ENCODE measurements around the gene RIPOR1.
"Not testable (repeated sequence)": the region's sequence is repeated elsewhere in the genome, so short reads cannot be mapped to it uniquely, and the experiment has no call there.

The RIPOR1 gene, protein sequence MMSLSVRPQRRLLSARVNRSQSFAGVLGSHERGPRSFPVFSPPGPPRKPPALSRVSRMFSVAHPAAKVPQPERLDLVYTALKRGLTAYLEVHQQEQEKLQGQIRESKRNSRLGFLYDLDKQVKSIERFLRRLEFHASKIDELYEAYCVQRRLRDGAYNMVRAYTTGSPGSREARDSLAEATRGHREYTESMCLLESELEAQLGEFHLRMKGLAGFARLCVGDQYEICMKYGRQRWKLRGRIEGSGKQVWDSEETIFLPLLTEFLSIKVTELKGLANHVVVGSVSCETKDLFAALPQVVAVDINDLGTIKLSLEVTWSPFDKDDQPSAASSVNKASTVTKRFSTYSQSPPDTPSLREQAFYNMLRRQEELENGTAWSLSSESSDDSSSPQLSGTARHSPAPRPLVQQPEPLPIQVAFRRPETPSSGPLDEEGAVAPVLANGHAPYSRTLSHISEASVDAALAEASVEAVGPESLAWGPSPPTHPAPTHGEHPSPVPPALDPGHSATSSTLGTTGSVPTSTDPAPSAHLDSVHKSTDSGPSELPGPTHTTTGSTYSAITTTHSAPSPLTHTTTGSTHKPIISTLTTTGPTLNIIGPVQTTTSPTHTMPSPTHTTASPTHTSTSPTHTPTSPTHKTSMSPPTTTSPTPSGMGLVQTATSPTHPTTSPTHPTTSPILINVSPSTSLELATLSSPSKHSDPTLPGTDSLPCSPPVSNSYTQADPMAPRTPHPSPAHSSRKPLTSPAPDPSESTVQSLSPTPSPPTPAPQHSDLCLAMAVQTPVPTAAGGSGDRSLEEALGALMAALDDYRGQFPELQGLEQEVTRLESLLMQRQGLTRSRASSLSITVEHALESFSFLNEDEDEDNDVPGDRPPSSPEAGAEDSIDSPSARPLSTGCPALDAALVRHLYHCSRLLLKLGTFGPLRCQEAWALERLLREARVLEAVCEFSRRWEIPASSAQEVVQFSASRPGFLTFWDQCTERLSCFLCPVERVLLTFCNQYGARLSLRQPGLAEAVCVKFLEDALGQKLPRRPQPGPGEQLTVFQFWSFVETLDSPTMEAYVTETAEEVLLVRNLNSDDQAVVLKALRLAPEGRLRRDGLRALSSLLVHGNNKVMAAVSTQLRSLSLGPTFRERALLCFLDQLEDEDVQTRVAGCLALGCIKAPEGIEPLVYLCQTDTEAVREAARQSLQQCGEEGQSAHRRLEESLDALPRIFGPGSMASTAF

DNA sequence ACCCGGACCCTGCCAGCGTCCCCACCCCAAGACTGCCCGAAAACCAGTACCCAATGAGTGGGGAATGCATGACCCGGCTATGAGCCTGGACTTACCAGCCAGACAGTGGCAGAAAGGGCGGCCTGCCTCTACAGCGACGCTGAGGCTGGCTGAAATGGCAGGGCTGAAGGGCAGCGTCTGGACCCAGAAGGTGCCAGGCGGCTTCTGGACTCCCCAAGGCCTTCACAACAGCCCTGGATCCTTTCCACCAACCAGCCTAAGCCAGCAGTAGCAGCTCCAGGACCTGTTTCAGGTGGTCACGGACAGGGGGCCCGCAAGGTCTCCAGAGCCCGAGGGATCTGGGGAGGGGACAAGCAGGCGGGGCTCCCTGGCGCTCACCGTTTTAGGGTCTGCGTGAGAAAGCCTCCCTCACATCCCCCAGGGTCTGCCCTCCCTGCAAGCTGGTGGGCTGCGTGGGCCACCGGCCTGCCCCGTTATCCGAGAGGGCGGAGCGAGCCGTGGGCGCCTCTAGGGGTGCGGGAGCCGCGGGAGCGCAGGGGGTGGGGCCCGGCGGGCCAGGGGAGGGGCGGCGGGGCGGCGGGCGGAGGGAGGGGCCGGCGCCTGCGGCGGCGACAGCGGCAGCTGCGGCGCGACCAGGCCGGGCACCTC is at the start of gene RIPOR1:
TSS of gene RIPOR1 (plus strand) at position 608 of the 648 bp plus-strand sequence. CDS start 9,618 bp downstream, outside the sequence.
- no peak for DNase-seq
- ATAC-seq (replicated peaks) = peak; percentile 28 to 30
- Mint-ChIP-seq H3K9me3 (no peaks in the 10 kb centered on the region), H3K36me3 (peaks cover 28 to 46% of the 10 kb centered on the region in 2 donors), H3K4me1 (peaks cover 51 to 79% of the 10 kb centered on the region in 2 donors), H3K27ac (peak within 1 kb of the TSS; percentile 96), H3K4me3 (peak within 1 kb of the TSS; percentile 88 to 95), H3K27me3 (no peaks in the 10 kb centered on the region)

DNA sequence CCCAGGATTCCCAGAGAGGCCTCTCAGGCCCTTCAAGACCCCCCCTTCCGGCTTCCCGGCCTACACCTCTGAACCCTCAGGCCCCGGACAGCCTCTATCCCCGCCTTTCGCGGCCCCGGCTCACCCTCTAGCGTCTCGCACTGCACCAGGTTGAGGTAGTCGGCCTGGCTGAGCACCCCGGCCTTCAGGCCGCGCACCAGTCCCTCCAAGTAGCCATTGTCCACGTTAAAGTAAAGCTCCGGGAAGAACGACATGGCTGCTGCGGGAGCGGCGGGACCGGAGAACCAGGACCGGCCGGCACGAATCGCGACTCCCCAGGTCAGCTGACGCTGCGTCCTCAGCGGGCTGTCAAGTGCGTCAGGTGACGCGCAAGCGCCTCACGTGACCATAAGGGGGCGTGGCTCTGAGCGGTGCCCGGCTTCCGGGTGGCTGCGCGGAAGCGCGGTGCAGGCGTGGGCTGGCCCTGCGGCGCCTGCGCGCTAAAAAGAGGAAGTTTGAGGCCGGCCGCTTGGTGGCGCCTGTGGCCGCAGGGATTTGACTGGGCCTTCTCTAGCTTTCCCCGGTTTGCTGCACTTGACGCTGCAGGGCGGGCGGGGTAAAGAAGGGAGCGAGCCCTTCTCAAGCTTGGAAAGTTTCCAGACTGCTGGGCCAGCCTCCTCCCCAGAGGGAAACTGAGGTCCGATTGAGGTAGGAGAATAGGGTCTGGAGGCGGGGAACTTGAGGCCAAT is 47.6 kb upstream of the RIPOR1 start, which contains the start of gene ATP6V0D1:
TSS of gene ATP6V0D1 (minus strand) at position 325 of the 728 bp plus-strand sequence. CDS start at position 254, 71 bp downstream.
- peak; percentile 98 for DNase-seq

DNA sequence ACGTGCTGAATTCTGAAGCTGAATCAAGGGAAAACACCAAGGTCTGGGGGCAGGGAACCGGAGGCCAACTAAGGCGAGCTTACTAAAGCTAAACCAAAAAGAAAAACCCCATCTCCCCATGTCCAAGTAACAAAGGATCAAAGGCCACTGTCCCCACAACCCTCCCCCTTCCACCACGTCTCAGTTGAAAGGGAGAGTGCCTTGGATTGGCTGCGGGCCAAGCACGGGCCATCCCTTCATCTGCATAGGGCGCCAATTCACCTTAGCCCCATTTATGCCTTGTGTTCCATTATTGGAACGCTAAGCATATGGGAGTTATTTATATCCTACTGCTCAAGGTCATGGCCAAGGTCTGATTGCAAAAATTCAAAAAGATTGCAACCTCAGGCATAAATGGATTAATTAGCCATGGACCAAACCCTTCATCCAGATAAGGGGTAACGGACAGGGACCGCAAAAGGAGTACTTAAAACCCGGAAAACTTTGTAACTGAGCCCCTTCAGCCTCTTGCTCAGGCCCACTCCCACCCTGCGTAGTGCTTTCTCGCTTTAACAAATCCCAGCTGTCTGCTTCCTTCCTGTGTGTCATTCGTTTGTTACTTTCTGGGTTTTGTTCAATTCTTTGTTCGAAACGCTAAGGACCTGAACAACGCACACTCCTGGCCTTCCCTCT is 46.9 kb upstream of the RIPOR1 start:
- no peaks in the 10 kb centered on the region for H3K27me3 Mint-ChIP-seq
- peak; percentile 30 to 33 for ATAC-seq (replicated peaks)
- peaks cover 18 to 29% of the 10 kb centered on the region in 2 donors for H3K36me3 Mint-ChIP-seq
- peak overlapping the region; percentile 100 for H3K4me3 Mint-ChIP-seq
- no peaks in the 10 kb centered on the region for H3K9me3 Mint-ChIP-seq
- peaks cover 39 to 64% of the 10 kb centered on the region in 2 donors for H3K4me1 Mint-ChIP-seq
- no peak for DNase-seq
- peak overlapping the region; percentile 100 for H3K27ac Mint-ChIP-seq

More for the DNA sequence above, 47.6 kb upstream of the RIPOR1 start, which contains the start of gene ATP6V0D1:
- H3K4me1 Mint-ChIP-seq = peaks cover 36 to 63% of the 10 kb centered on the region in 2 donors
- H3K27ac Mint-ChIP-seq = peak within 1 kb of the TSS; percentile 100
- peak within 1 kb of the TSS; percentile 100 for H3K4me3 Mint-ChIP-seq
- no peaks in the 10 kb centered on the region for H3K27me3 Mint-ChIP-seq
- H3K9me3 Mint-ChIP-seq = no peaks in the 10 kb centered on the region
- H3K36me3 Mint-ChIP-seq = peaks cover 18 to 27% of the 10 kb centered on the region in 2 donors
- peak; percentile 87 to 90 for ATAC-seq (replicated peaks)

DNA sequence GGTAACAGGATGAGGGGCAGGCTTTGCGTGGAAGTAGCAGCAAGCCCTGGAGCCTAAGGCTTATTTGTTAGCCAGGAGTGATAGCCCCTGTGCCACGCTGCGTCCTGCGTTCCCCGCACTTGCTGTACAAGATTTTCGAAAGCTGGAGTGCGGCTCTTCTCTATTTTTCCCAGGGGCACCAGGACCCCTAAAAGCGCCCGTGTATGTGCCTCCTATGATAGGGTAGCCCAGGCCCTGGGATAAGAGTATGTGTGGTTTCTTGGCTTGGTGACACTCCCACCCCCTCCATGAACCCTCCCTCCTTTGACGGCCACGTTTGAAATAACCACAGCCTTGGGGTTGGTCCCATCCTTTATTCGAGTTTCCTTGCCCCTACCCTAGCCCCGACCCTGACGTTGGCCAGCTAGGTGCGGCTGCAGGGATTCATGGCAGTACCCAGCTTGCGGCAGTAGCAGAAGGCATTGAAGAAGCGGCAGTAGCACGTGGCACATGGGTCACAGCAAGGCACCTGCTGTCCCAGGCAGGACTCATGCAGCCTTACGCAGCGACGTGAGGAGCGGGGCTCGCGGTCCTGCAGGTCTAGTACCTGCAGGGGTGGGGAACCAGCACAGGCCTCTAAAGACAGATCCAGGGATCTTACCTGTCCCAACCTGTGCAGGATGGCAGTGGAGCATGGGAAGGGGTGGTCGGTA is 46.2 kb upstream of the RIPOR1 start:
- ATAC-seq (replicated peaks) = no peak
- peaks cover 18 to 28% of the 10 kb centered on the region in 2 donors for H3K36me3 Mint-ChIP-seq
- DNase-seq = no peak
- H3K27me3 Mint-ChIP-seq = no peaks in the 10 kb centered on the region
- no peaks in the 10 kb centered on the region for H3K9me3 Mint-ChIP-seq
- peak overlapping the region; percentile 100 for H3K27ac Mint-ChIP-seq
- peaks cover 43 to 65% of the 10 kb centered on the region in 2 donors for H3K4me1 Mint-ChIP-seq
- H3K4me3 Mint-ChIP-seq = peak overlapping the region; percentile 100

DNA sequence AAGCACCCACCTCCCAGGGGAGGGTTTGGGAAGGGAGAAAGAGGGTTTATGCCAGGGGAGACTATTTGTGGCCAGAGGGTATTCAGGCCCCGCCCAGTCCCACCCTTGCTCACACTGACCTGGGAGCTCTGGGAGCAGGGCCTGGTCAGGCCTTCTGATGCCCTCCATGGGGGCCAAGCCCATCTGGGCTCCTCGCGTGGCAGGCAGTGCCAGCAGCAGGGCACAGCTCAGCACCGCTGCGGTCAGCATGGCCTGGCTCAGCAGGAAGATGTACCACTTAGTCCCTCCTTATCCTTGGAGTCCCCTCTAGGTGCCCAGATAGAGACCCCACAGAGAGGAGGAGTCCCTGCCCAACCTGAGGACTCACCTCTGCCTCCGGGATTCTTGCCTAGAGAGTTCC is 45.5 kb upstream of the RIPOR1 start, which contains the start of gene AGRP:
TSS of gene AGRP (minus strand) at position 398 of the 400 bp plus-strand sequence. CDS start at position 249, 149 bp downstream.
- H3K9me3 Mint-ChIP-seq = no peaks in the 10 kb centered on the region
- H3K4me3 Mint-ChIP-seq = peak within 1 kb of the TSS; percentile 100
- peaks cover 14 to 25% of the 10 kb centered on the region in 2 donors for H3K36me3 Mint-ChIP-seq
- ATAC-seq (replicated peaks) = no peak
- peak within 1 kb of the TSS; percentile 100 for H3K27ac Mint-ChIP-seq
- no peaks in the 10 kb centered on the region for H3K27me3 Mint-ChIP-seq
- DNase-seq = no peak
- peaks cover 42 to 63% of the 10 kb centered on the region in 2 donors for H3K4me1 Mint-ChIP-seq

DNA sequence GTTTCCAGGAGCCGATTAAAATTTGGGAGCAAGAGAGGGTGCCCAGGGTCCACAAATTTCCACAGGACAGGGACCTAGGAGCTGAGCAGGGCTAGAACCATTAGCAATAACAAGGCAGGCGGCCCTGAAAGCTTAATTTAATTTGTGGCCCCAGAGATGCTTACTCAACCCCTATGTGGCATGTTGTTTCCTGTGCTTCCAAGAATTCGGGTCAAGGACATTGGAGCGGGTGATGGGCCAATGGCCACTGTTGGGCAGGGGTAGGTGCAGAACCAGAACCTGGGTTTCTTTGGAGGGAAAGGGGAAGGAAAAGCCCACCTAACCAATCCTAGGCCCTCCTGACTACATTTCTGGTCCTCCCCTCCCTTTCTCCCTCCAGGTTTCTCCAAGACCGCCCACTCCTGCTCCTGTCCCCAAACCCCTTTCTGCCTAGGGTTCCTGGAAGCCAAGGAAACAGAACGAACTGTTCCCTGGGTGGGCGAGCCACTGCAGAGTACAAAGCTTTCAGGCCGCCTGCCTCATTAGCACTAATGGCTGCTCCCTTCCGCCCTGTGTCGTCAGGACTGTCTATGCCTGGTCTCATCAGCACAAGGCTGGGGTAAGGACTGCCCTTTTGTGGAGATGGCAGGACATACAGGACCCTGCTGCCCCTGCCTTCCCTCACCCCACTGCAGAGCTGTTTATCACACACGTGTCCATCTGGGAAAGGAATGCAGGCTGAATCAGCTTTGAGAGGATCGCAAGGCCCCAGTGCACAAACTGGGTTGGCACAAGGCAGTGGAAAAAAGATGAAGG is 44.7 kb upstream of the RIPOR1 start:
- Mint-ChIP-seq H3K4me1 (peaks cover 44 to 63% of the 10 kb centered on the region in 2 donors), H3K27me3 (no peaks in the 10 kb centered on the region), H3K4me3 (peak overlapping the region in 1 of 2 donors; percentile 39), H3K36me3 (peaks cover 14 to 21% of the 10 kb centered on the region in 2 donors), H3K27ac (peak overlapping the region; percentile 86), H3K9me3 (no peaks in the 10 kb centered on the region)
- DNase-seq (no peak), ATAC-seq (replicated peaks) (no peak)

DNA sequence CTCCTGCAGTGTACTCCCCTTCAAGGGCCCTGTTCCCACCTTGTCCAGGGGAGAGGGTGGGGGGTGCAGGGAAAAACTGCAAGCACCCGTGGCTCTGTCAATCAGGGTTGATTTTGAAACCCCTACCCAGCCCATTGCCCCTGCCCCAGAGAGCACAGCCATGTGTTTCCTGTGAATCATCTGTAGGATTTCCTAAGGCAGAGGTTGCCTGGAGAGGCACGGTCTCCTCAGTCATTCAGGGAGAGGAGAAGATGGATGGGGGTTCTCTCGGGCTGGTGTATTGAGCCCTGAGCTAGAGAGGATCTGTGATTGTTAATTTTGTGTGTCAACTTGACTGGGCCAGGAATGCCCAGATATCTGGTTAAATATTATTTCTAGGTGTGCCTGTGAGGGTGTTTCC is 41.8 kb upstream of the RIPOR1 start:
- Mint-ChIP-seq H3K27ac (peak overlapping the region; percentile 42), H3K36me3 (peaks cover 15 to 19% of the 10 kb centered on the region in 2 donors), H3K9me3 (peaks cover 0 to 2% of the 10 kb centered on the region in 2 donors), H3K4me1 (peaks cover 61 to 84% of the 10 kb centered on the region in 2 donors), H3K4me3 (no peak overlapping the region), H3K27me3 (no peaks in the 10 kb centered on the region)
- DNase-seq (no peak), ATAC-seq (replicated peaks) (no peak)

DNA sequence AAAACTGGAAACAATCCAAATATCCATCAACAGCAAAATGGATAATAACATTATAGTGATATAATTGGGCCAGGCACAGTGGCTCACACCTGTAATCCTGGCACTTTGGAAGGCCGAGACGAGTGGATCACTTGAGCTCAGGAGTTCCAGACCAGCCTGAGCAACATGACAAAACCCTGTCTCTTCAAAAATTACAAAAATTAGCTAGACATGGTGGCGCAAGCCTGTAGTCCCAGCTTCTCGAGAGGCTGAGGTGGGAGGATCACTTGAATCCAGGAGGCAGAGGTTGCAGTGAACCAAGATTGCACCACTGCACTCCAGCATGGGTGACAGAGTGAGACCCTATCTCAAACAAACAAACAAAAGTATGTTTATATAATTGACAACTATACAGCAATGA is 41.1 kb upstream of the RIPOR1 start:
- not testable (repeated sequence) for H3K27ac Mint-ChIP-seq; DNase-seq; H3K9me3 Mint-ChIP-seq; ATAC-seq (replicated peaks); H3K4me3 Mint-ChIP-seq; H3K27me3 Mint-ChIP-seq
- peaks cover 14 to 19% of the 10 kb centered on the region in 2 donors for H3K36me3 Mint-ChIP-seq
- H3K4me1 Mint-ChIP-seq = peaks cover 55 to 82% of the 10 kb centered on the region in 2 donors

DNA sequence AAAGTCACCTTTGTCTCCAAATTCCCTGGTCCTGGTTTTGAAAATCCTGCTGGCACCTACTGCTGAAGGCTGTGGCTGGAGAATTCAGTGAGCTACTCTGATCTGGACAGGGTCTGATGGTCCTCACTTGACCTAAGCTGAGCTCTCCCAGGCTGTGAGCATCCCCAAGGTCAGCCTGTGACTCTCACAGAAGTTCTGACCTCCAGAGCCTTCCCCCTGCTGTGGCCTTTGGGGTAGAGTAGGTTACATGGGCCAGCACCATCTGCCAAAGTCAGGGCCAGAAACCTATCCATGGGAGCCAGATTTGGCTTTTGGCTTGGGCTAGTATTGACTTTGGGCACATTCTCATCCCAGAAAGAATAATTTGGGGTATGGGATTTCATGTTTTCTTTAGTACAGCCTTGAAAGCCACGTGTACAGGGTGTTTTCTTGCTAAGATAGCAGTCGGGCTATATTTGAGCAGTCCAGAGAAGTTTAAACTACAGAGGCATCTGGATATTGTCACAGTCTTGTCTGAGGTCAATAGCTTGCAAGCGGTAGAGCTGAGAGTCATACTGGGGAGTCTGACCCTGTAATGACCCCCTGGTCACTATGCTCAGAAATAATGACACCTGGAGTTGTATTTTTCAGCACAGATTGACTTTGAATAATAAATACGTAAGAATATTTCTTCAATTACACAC is 39.1 kb upstream of the RIPOR1 start:
- peak; percentile 27 to 30 for ATAC-seq (replicated peaks)
- peaks cover 0 to 2% of the 10 kb centered on the region in 2 donors for H3K9me3 Mint-ChIP-seq
- H3K36me3 Mint-ChIP-seq = peaks cover 8 to 12% of the 10 kb centered on the region in 2 donors
- no peak for DNase-seq
- peak overlapping the region; percentile 49 to 60 for H3K4me3 Mint-ChIP-seq
- H3K27ac Mint-ChIP-seq = peak overlapping the region; percentile 91
- peaks cover 45 to 81% of the 10 kb centered on the region in 2 donors for H3K4me1 Mint-ChIP-seq
- no peaks in the 10 kb centered on the region for H3K27me3 Mint-ChIP-seq

DNA sequence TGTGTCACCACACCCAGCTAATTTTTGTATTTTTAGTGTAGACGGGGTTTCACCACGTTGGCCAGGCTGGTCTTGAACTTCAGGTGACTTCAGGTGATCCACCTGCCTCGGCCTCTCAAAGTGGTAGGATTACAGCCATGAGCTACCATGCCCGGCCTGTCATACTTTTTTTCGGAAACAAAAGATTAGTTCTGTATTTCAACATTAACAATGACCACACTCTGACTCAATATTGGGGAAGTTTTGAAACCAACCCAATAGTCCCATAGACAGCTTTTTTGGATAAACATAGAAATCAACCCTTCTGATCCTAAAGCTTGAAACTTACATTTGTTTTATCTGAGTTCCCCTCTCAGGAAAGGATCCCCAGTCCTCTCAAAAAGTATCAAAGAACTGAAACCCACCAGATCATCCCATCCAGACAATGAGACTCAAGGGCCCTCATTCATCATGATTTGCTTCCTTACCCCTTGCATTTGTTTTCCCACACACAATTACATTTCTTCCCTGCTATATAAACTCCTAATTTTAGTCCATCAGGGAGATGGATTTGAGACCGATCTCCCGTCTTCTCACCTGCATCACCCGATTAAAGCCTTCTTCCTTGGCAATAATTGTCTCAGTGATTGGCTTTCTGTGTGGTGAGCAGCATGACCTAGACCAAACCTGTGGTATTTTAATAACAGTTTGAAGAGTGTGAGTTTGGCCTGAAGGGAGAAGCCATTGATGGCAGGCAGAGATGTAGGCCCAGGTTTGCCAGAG is 38.1 kb upstream of the RIPOR1 start:
- Mint-ChIP-seq H3K4me3 (no peak overlapping the region), H3K4me1 (peaks cover 48 to 85% of the 10 kb centered on the region in 2 donors), H3K36me3 (peaks cover 7 to 10% of the 10 kb centered on the region in 2 donors), H3K27ac (peak overlapping the region; percentile 72), H3K9me3 (peaks cover 0 to 2% of the 10 kb centered on the region in 2 donors), H3K27me3 (no peaks in the 10 kb centered on the region)
- ATAC-seq (replicated peaks) (no peak), DNase-seq (no peak)

All from stimulated activated naive B cell treated with anti-CD40 and anti-IgM and Interleukin-4, amounts not matched to agents 10 μg/mL and 1 μg/mL and 100 μg/mL, for 72 hours (primary cell).